IMR-90 (cell line): ENCODE measurements around the gene ANKMY1. TPM values are rescaled to one million over a fixed set of nuclear protein-coding genes. Genes with fewer than 3 reads are reported as not detected.
A peak's percentile ranks its signal among the peaks of the same experiment; 100 is the strongest.

Experiments used
- ATAC-seq: fragments of 200-7000 bp; cut with Tn5 transposase; 2 replicates; pipeline ENCODE4 v1.9.1; 2020; ENCODE audit warnings: low read depth, mild to moderate bottlenecking, moderate library complexity
- BruUV-seq: library from RNA; stranded (reverse); fragments of 400-500 nt; replicated peaks from 2 replicates; lab custom pipeline; 2021; lab: Mats Ljungman, UMichigan
- CTCF ChIA-PET: fragments of 300-600 bp; formaldehyde crosslinking; extraction: SDS; loops from one replicate; lab custom pipeline; 2021; ENCODE audit warnings: antibody characterized with exemption; lab: Yijun Ruan, JAX
- POLR2A ChIA-PET: fragments of 300-600 bp; sonication (Branson Sonifier 250); formaldehyde crosslinking; loops from one replicate; lab custom pipeline; 2022; ENCODE audit warnings: antibody characterized with exemption; ENCODE audit not compliant: unreplicated experiment; lab: Charles Lee
- DNase-seq: peaks from one replicate; pipeline ENCODE4 v3.0.0; 2013
- H2AFZ ChIP-seq: replicated peaks from 2 replicates; pipeline ENCODE3; 2013; ENCODE audit warnings: low read length, mild to moderate bottlenecking; ENCODE audit not compliant: poor library complexity
- H2AK5ac ChIP-seq: 2 replicates; pipeline ENCODE4 v1.6.1; 2013; ENCODE audit warnings: low read depth, low read length, inconsistent platforms
- H2AK9ac ChIP-seq: replicated peaks from 2 replicates; pipeline ENCODE3; 2013; ENCODE audit warnings: mild to moderate bottlenecking, low read depth, low read length, moderate library complexity; ENCODE audit not compliant: poor library complexity
- H2BK120ac ChIP-seq: 2 replicates; pipeline ENCODE4 v1.6.1; 2013; ENCODE audit warnings: low read depth, low read length, inconsistent platforms
- H2BK15ac ChIP-seq: 3 replicates; pipeline ENCODE4 v1.6.1; 2013; ENCODE audit warnings: low read depth, low read length, inconsistent platforms
- H2BK20ac ChIP-seq: 2 replicates; pipeline ENCODE4 v1.6.1; 2013; ENCODE audit warnings: low read depth, mild to moderate bottlenecking, inconsistent platforms, low read length, moderate library complexity
- H2BK5ac ChIP-seq: 2 replicates; pipeline ENCODE4 v1.6.1; 2013; ENCODE audit warnings: mild to moderate bottlenecking, low read depth, low read length, inconsistent platforms; ENCODE audit not compliant: poor library complexity, severe bottlenecking
- H3K14ac ChIP-seq: replicated peaks from 2 replicates; pipeline ENCODE4 v1.6.1; 2013; ENCODE audit warnings: low read depth, low read length, inconsistent platforms
- H3K18ac ChIP-seq: 2 replicates; pipeline ENCODE4 v1.6.1; 2013; ENCODE audit warnings: low read depth, low read length, control low read depth
- H3K23ac ChIP-seq: 2 replicates; pipeline ENCODE4 v1.6.1; 2013; ENCODE audit warnings: low read depth, low read length, inconsistent platforms
- H3K27ac ChIP-seq: 2 replicates; pipeline ENCODE4 v1.5.1; 2013; ENCODE audit warnings: mild to moderate bottlenecking, control low read depth, low read length; ENCODE audit not compliant: insufficient read depth
- H3K27me3 ChIP-seq: 2 replicates; pipeline ENCODE4 v1.6.1; 2013; ENCODE audit warnings: low read length; ENCODE audit not compliant: control insufficient read depth, insufficient read depth
- H3K36me3 ChIP-seq: 2 replicates; pipeline ENCODE4 v1.6.1; 2013; ENCODE audit warnings: low read length, mixed read lengths; ENCODE audit not compliant: control insufficient read depth, insufficient read depth
- H3K4ac ChIP-seq: 2 replicates; pipeline ENCODE4 v1.6.1; 2013; ENCODE audit warnings: low read depth, low read length, inconsistent platforms
- H3K4me1 ChIP-seq: 2 replicates; pipeline ENCODE4 v1.6.1; 2013; ENCODE audit warnings: low read length, mixed read lengths; ENCODE audit not compliant: control insufficient read depth, insufficient read depth
- H3K4me2 ChIP-seq: 2 replicates; pipeline ENCODE4 v1.6.1; 2013; ENCODE audit warnings: low read depth, mild to moderate bottlenecking, control low read depth, low read length, moderate library complexity
- H3K4me3 ChIP-seq: 2 replicates; pipeline ENCODE4 v1.5.1; 2013; ENCODE audit warnings: low read depth, mild to moderate bottlenecking, control low read depth, low read length, moderate library complexity; ENCODE audit not compliant: insufficient read depth
- H3K56ac ChIP-seq: 2 replicates; pipeline ENCODE4 v1.6.1; 2013; ENCODE audit warnings: low read length, inconsistent platforms; ENCODE audit not compliant: insufficient read depth; ENCODE audit errors: extremely low read depth
- H3K79me1 ChIP-seq, 2 experiments: 2 replicates each; pipeline ENCODE4 v1.6.1; 2013; ENCODE audit warnings: low read length in 2 of 2, inconsistent platforms in 1 of 2, low read depth in 1 of 2
- H3K9ac ChIP-seq: 2 replicates; pipeline ENCODE4 v1.6.1; 2013; ENCODE audit warnings: low read depth, low read length, control low read depth
- H3K9me1 ChIP-seq: 2 replicates; pipeline ENCODE4 v1.6.1; 2013; ENCODE audit warnings: low read length, inconsistent platforms; ENCODE audit not compliant: insufficient read depth
- H3K9me3 ChIP-seq: 2 replicates; pipeline ENCODE4 v1.6.1; 2013; ENCODE audit warnings: low read length; ENCODE audit not compliant: control insufficient read depth, insufficient read depth
- H4K20me1 ChIP-seq: 2 replicates; pipeline ENCODE4 v1.6.1; 2013; ENCODE audit warnings: low read length, inconsistent platforms; ENCODE audit not compliant: insufficient read depth
- H4K5ac ChIP-seq: 2 replicates; pipeline ENCODE4 v1.6.1; 2013; ENCODE audit warnings: mild to moderate bottlenecking, low read depth, low read length, control low read depth
- H4K8ac ChIP-seq, 2 experiments: 2 replicates each; pipeline ENCODE4 v1.6.1; 2013; ENCODE audit warnings: low read depth in 2 of 2, low read length in 2 of 2, control low read depth in 1 of 2, inconsistent platforms in 1 of 2
- H4K91ac ChIP-seq: 2 replicates; pipeline ENCODE4 v1.6.1; 2013; ENCODE audit warnings: low read depth, low read length, inconsistent platforms; ENCODE audit not compliant: insufficient read depth
- BHLHE40 ChIP-seq: fragments of 150-350 bp; IDR thresholded peaks from 2 replicates; pipeline ENCODE4 v1.6.1; 2016; ENCODE audit warnings: mild to moderate bottlenecking, low read depth, low read length
- CEBPB ChIP-seq: IDR thresholded peaks from 2 replicates; pipeline ENCODE4 v1.6.1; 2012; ENCODE audit warnings: low read depth, low read length, improper control_type of control experiment
- CHD1 ChIP-seq: IDR thresholded peaks from 2 replicates; pipeline ENCODE4 v1.6.1; 2012; ENCODE audit warnings: low read depth, low read length, improper control_type of control experiment
- CTCF ChIP-seq: conservative IDR thresholded peaks from 2 replicates; pipeline ENCODE4 v1.5.1; 2012; ENCODE audit warnings: mild to moderate bottlenecking, low read depth, low read length, improper control_type of control experiment
- ELK1 ChIP-seq: fragments of 150-350 bp; IDR thresholded peaks from 2 replicates; pipeline ENCODE4 v1.6.1; 2016; ENCODE audit warnings: low read depth, mild to moderate bottlenecking, low read length, moderate library complexity, borderline replicate concordance
- FOS ChIP-seq: fragments of 150-350 bp; IDR thresholded peaks from 2 replicates; pipeline ENCODE4 v1.6.1; 2016; ENCODE audit warnings: low read depth, low read length
- MAFK ChIP-seq: IDR thresholded peaks from 2 replicates; pipeline ENCODE4 v1.6.1; 2012; ENCODE audit warnings: low read depth, low read length, improper control_type of control experiment
- MAZ ChIP-seq: IDR thresholded peaks from 2 replicates; pipeline ENCODE4 v1.6.1; 2012; ENCODE audit warnings: low read depth, mild to moderate bottlenecking, low read length, improper control_type of control experiment, moderate library complexity, borderline replicate concordance
- MXI1 ChIP-seq: IDR thresholded peaks from 2 replicates; pipeline ENCODE4 v1.6.1; 2012; ENCODE audit warnings: low read depth, mild to moderate bottlenecking, low read length, moderate library complexity, borderline replicate concordance
- NFE2L2 ChIP-seq: fragments of 150-350 bp; IDR thresholded peaks from 2 replicates; pipeline ENCODE4 v1.6.1; 2016; ENCODE audit warnings: low read depth, mild to moderate bottlenecking, low read length
- POLR2A ChIP-seq: IDR thresholded peaks from 2 replicates; pipeline ENCODE4 v1.6.1; 2012; ENCODE audit warnings: mild to moderate bottlenecking, low read depth, low read length
- RAD21 ChIP-seq: IDR thresholded peaks from 2 replicates; pipeline ENCODE4 v1.6.1; 2012; ENCODE audit warnings: low read length, improper control_type of control experiment
- RCOR1 ChIP-seq: IDR thresholded peaks from 2 replicates; pipeline ENCODE4 v1.6.1; 2012; ENCODE audit warnings: mild to moderate bottlenecking, low read length, improper control_type of control experiment; ENCODE audit not compliant: insufficient replicate concordance
- RFX5 ChIP-seq: IDR thresholded peaks from 2 replicates; pipeline ENCODE4 v1.8.0; 2012; ENCODE audit warnings: low read depth, mild to moderate bottlenecking, low read length, moderate library complexity
- SMC3 ChIP-seq: fragments of 150-350 bp; IDR thresholded peaks from 2 replicates; pipeline ENCODE4 v1.6.1; 2016; ENCODE audit warnings: low read depth, mild to moderate bottlenecking, antibody characterized with exemption, low read length, moderate library complexity
- USF2 ChIP-seq: fragments of 150-350 bp; IDR thresholded peaks from 2 replicates; pipeline ENCODE4 v1.6.1; 2017; ENCODE audit warnings: mild to moderate bottlenecking, antibody characterized with exemption, low read length, low read depth
- WGBS, 2 experiments: methylation state at CpG; one replicate each; pipeline versions ENCODE4 v1.1.5 to v1.1.7; 2013; ENCODE audit warnings: missing lambda C conversion rate in 2 of 2; ENCODE audit not compliant: insufficient read length in 1 of 2; ENCODE audit errors: extremely low coverage in 2 of 2; 5-methylcytosine and 5-hydroxymethylcytosine counted together
- dilution Hi-C: fragments of 300-500 bp; cut with HindIII; formaldehyde crosslinking; loops from one replicate; pipeline ENCODE4 v1.14.3; 2018; ENCODE audit warnings: low sequenced_read_pairs; ENCODE audit not compliant: unreplicated experiment
- in situ Hi-C: fragments of 300-500 bp; cut with MboI; formaldehyde crosslinking; loops from 3 replicates; pipeline ENCODE4 v1.14.3; 2019; ENCODE audit warnings: low sequenced_read_pairs, inconsistent platforms, mixed read lengths
- intact Hi-C: fragments of 100-400 bp; cut with micrococcal nuclease; formaldehyde crosslinking; loops from 2 replicates; pipeline ENCODE4 v1.10.0; 2022
- polyA plus RNA-seq, 3 experiments: library from polyadenylated mRNA; depleted of rRNA; stranded (reverse); fragments of >200 nt; gene quantifications; 2 replicates each; pipeline ENCODE4 v1.2.3, GENCODE V29; 2012; ENCODE audit warnings: low replicate concordance in 1 of 3
- total RNA-seq: library from RNA; depleted of rRNA; stranded (reverse); fragments of >200 nt; gene quantifications from 2 replicates; pipeline ENCODE4 v1.2.3, GENCODE V29; 2012

Gene ANKMY1
- total and polyA plus RNA-seq, 2 of the 4 experiments (the other 2 are of a cell fraction), result 2.9 to 5.5 TPM

- BruUV-seq, result no TSS peak
- Histone ChIP-seq H2BK120ac (peak overlapping the region; percentile 98), H3K36me3 (no peaks in the 10 kb centered on the region), H3K14ac (no peak overlapping the region; the same call in 1 of the 2 replicates), H3K18ac (no peak overlapping the region), H3K23ac (no peak overlapping the region), H4K91ac (peak overlapping the region; percentile 85), H2AK5ac (peak overlapping the region; percentile 93), H2BK5ac (peak overlapping the region; percentile 99), H3K9me3 (no peaks in the 10 kb centered on the region), H3K79me1 (peaks cover 0 to 31% of the 10 kb centered on the region in 2 experiments; a peak in 2 of 4 replicates), H2BK15ac (peak overlapping the region; percentile 92; the same call in 2 of the 3 replicates), H3K4me3 (no peak overlapping the region), H3K9ac (no peak overlapping the region), H4K5ac (no peak overlapping the region), H4K20me1 (peaks cover 8% of the 10 kb centered on the region), H2AK9ac (peak overlapping the region; percentile 62), H3K4me2 (no peak overlapping the region), H2AFZ (no peak overlapping the region), H3K27me3 (no peaks in the 10 kb centered on the region), H4K8ac (peak overlapping the region in 1 of 2 experiments; percentile 21; a peak in 1 of 4 replicates), H3K56ac (no peak overlapping the region), H3K27ac (no peak overlapping the region), H3K4ac (peak overlapping the region; percentile 99), H2BK20ac (peak overlapping the region; percentile 47), H3K4me1 (peaks cover 18% of the 10 kb centered on the region), H3K9me1 (peaks cover 14% of the 10 kb centered on the region)
- dilution Hi-C loops, result no loop called here
- no peak for TF ChIP-seq USF2
- no peak for TF ChIP-seq ELK1
- no peak for TF ChIP-seq POLR2A
- no peak for TF ChIP-seq CTCF
- no peak for TF ChIP-seq CEBPB
- TF ChIP-seq SMC3, result no peak
- no peak for TF ChIP-seq RCOR1
- no peak for TF ChIP-seq FOS
- TF ChIP-seq BHLHE40, result no peak
- TF ChIP-seq RFX5, result no peak
- no peak for TF ChIP-seq RAD21
- TF ChIP-seq MAZ, result no peak
- no peak for TF ChIP-seq MAFK
- no peak for TF ChIP-seq NFE2L2
- no peak for TF ChIP-seq MXI1
- no peak for TF ChIP-seq CHD1
- POLR2A ChIA-PET, result no interaction called here
- DNase-seq (no peak), ATAC-seq (no peak)
- in situ Hi-C loops, result no loop called here
- WGBS, 2 experiments, result 80% methylated on average over 2 of the region's 9 CpGs; no CpG with 5 or more reads in 1 of the 2 experiments
- intact Hi-C loops, result no loop called here
- CTCF ChIA-PET, result no interaction called here
Measured at GRCh38 chr2:240432430-240432819, 125.4 kb downstream of the ANKMY1 start.
